Neural cell (in vitro differentiated cells): ENCODE results near the gene UBE2QL1. TPM values are rescaled to one million over a fixed set of nuclear protein-coding genes. Genes with fewer than 3 reads are reported as not detected.

ENCODE experiments used
- H2AFZ ChIP-seq: fragments of 200-600, 300-800 bp; sonication (generic), shearing (Covaris generic); 2 replicates; pipeline ENCODE4 v1.6.0; 2014; ENCODE audit warnings: low read depth, mild to moderate bottlenecking, antibody characterized with exemption, low read length, moderate library complexity
- H3F3A ChIP-seq: fragments of 200-600 bp; shearing (Covaris generic); 2 replicates; pipeline ENCODE4 v1.6.1; 2016; ENCODE audit warnings: mild to moderate bottlenecking, moderate library complexity, mixed read lengths, antibody characterized with exemption, low read length; ENCODE audit not compliant: insufficient read depth, poor library complexity, severe bottlenecking
- H3K27ac ChIP-seq: fragments of 200-600, 300-800 bp; sonication (generic), shearing (Covaris generic); 2 replicates; pipeline ENCODE4 v1.5.1; 2014; ENCODE audit warnings: mild to moderate bottlenecking, low read length, moderate library complexity
- H3K27me3 ChIP-seq: fragments of 300-800, 200-600 bp; sonication (generic), shearing (Covaris generic); 2 replicates; pipeline ENCODE4 v1.6.0; 2014; ENCODE audit warnings: mild to moderate bottlenecking, low read depth, low read length, moderate library complexity; ENCODE audit not compliant: insufficient read depth
- H3K36me3 ChIP-seq: fragments of 300-800, 200-600 bp; sonication (generic), shearing (Covaris generic); 2 replicates; pipeline ENCODE4 v1.5.1; 2014; ENCODE audit warnings: mild to moderate bottlenecking, antibody characterized with exemption, low read length, moderate library complexity; ENCODE audit not compliant: insufficient read depth
- H3K4me2 ChIP-seq: fragments of 300-800, 200-600 bp; sonication (generic), shearing (Covaris generic); 2 replicates; pipeline ENCODE4 v1.6.0; 2014; ENCODE audit warnings: mild to moderate bottlenecking, low read length
- H3K4me3 ChIP-seq: fragments of 300-800, 200-600 bp; sonication (generic), shearing (Covaris generic); 2 replicates; pipeline ENCODE4 v1.5.1; 2014; ENCODE audit warnings: mild to moderate bottlenecking, low read length, moderate library complexity
- H3K79me2 ChIP-seq: fragments of 200-600 bp; shearing (Covaris generic); replicated peaks from 2 replicates; pipeline ENCODE4 v1.6.0; 2014; ENCODE audit warnings: mild to moderate bottlenecking, low read length, moderate library complexity; ENCODE audit not compliant: insufficient read depth
- H3K9ac ChIP-seq: fragments of 300-800, 200-600 bp; sonication (generic), shearing (Covaris generic); 2 replicates; pipeline ENCODE4 v1.6.1; 2016; ENCODE audit warnings: mild to moderate bottlenecking, low read length, mixed read lengths
- H3K9me2 ChIP-seq: fragments of 200-600 bp; shearing (Covaris generic); 2 replicates; pipeline ENCODE4 v1.6.1; 2016; ENCODE audit warnings: mild to moderate bottlenecking, low read length, mixed read lengths; ENCODE audit not compliant: insufficient read depth
- H3K9me3 ChIP-seq: fragments of 200-600, 300-800 bp; sonication (generic), shearing (Covaris generic); 2 replicates; pipeline ENCODE4 v1.6.1; 2016; ENCODE audit warnings: mild to moderate bottlenecking, mixed run types, low read length, moderate library complexity, mixed read lengths
- H4K20me1 ChIP-seq: fragments of 200-600 bp; shearing (Covaris generic); 2 replicates; pipeline ENCODE4 v1.6.1; 2016; ENCODE audit warnings: mild to moderate bottlenecking, mixed run types; ENCODE audit not compliant: insufficient read depth
- CTCF ChIP-seq: fragments of 450-650 bp; IDR thresholded peaks from 2 replicates; pipeline ENCODE4 v1.5.1; 2014; ENCODE audit warnings: antibody characterized with exemption, mild to moderate bottlenecking, moderate library complexity; ENCODE audit not compliant: poor library complexity, severe bottlenecking
- EP300 ChIP-seq: fragments of 450-650 bp; conservative IDR thresholded peaks from 2 replicates; pipeline ENCODE4 v1.6.1; 2014; ENCODE audit warnings: antibody characterized with exemption, mild to moderate bottlenecking, moderate library complexity; ENCODE audit not compliant: poor library complexity, severe bottlenecking
- EZH2 ChIP-seq: fragments of 200-600, 300-800 bp; shearing (Covaris generic), sonication (generic); IDR thresholded peaks from 2 replicates; pipeline ENCODE4 v1.6.1; 2014; ENCODE audit warnings: antibody characterized with exemption, low read length, borderline replicate concordance, mild to moderate bottlenecking; ENCODE audit not compliant: insufficient read depth, poor library complexity, severe bottlenecking
- MXI1 ChIP-seq: fragments of 450-650 bp; conservative IDR thresholded peaks from 2 replicates; pipeline ENCODE4 v1.6.1; 2014; ENCODE audit warnings: antibody characterized with exemption, mild to moderate bottlenecking; ENCODE audit not compliant: poor library complexity, severe bottlenecking
- POLR2AphosphoS5 ChIP-seq: IDR thresholded peaks from 2 replicates; pipeline ENCODE4 v1.6.1; 2012
- RAD21 ChIP-seq: fragments of 450-650 bp; conservative IDR thresholded peaks from 2 replicates; pipeline ENCODE4 v1.6.1; 2014; ENCODE audit warnings: antibody characterized with exemption, mild to moderate bottlenecking, moderate library complexity
- REST ChIP-seq: IDR thresholded peaks from 2 replicates; pipeline ENCODE4 v1.6.1; 2012; ENCODE audit warnings: borderline replicate concordance
- SMC3 ChIP-seq: fragments of 450-650 bp; conservative IDR thresholded peaks from 2 replicates; pipeline ENCODE4 v1.6.1; 2014; ENCODE audit warnings: antibody characterized with exemption, mild to moderate bottlenecking, moderate library complexity; ENCODE audit not compliant: poor library complexity
- TAF1 ChIP-seq: IDR thresholded peaks from 2 replicates; pipeline ENCODE4 v1.6.1; 2012; ENCODE audit warnings: low read depth
- polyA plus RNA-seq: library from polyadenylated mRNA; depleted of rRNA; stranded (reverse); fragments of >200 nt; gene quantifications from 2 replicates; pipeline ENCODE4 v1.2.3, GENCODE V29; 2014

The UBE2QL1 gene
- polyA plus RNA-seq, 1 donor from 2014 or later, result 13.8 TPM

- H2AFZ ChIP-seq, result no peak overlapping the region
Observed at GRCh38 chr5:6462671-6463070, 14.0 kb downstream of the UBE2QL1 start.

GRCh38 chr5:6464441-6464840 is 15.8 kb downstream of the UBE2QL1 start:
- H3K27ac ChIP-seq, result no peak overlapping the region
- H3K9ac ChIP-seq, result no peak overlapping the region
- H3K27me3 ChIP-seq, result no peaks in the 10 kb centered on the region
- peaks cover 3% of the 10 kb centered on the region for H3K36me3 ChIP-seq
- TF ChIP-seq CTCF (no peak), REST (no peak), EP300 (no peak), MXI1 (no peak), POLR2AphosphoS5 (no peak), SMC3 (no peak), EZH2 (no peak), RAD21 (no peak), TAF1 (no peak)
- H3K4me2 ChIP-seq, result no peak overlapping the region
- no peaks in the 10 kb centered on the region for H3K9me2 ChIP-seq
- H3K9me3 ChIP-seq, result no peaks in the 10 kb centered on the region
- H3F3A ChIP-seq, result no peaks in the 10 kb centered on the region
- H2AFZ ChIP-seq, result no peak overlapping the region
- no peaks in the 10 kb centered on the region for H4K20me1 ChIP-seq
- H3K79me2 ChIP-seq, result peaks cover 3% of the 10 kb centered on the region
- no peak overlapping the region for H3K4me3 ChIP-seq

More at GRCh38 chr5:6462671-6463070, 14.0 kb downstream of the UBE2QL1 start:
- Histone ChIP-seq H3F3A (no peaks in the 10 kb centered on the region), H3K9ac (no peak overlapping the region), H3K79me2 (peaks cover 5% of the 10 kb centered on the region), H3K4me3 (no peak overlapping the region), H3K36me3 (no peaks in the 10 kb centered on the region), H3K4me2 (no peak overlapping the region), H3K27ac (no peak overlapping the region), H3K27me3 (no peaks in the 10 kb centered on the region), H3K9me3 (no peaks in the 10 kb centered on the region), H4K20me1 (no peaks in the 10 kb centered on the region), H3K9me2 (no peaks in the 10 kb centered on the region)
- TF ChIP-seq CTCF, result no peak
